ENCODE results near the gene ZNF530.
A peak's percentile ranks its signal among the peaks of the same experiment; 100 is the strongest.

ZNF530 gene

GRCh38 chr19:57613941-57614743 is 14.5 kb downstream of the ZNF530 start, which contains the start of gene ZNF134:
Gene ZNF134, plus strand, starts transcription at chr19:57614242. Its CDS starts 5,227 bp downstream, at chr19:57619469.
- DNase-seq, result peak; percentile 33 to 90 (median 78)

- DNase-seq, result no peak
These were observed 15.7 kb downstream of the ZNF530 start for GRCh38 chr19:57615346-57615745.

GRCh38 chr19:57620673-57621348 is 21.1 kb downstream of the ZNF530 start:
- DNase-seq, result no peak

GRCh38 chr19:57623091-57623490 is 23.4 kb downstream of the ZNF530 start:
- DNase-seq, result no peak

- peak; percentile 47 to 96 (median 86) for DNase-seq
These were observed 33.5 kb downstream of the ZNF530 start, which contains the start of gene ZNF211 for GRCh38 chr19:57632987-57633831. Gene ZNF211, plus strand, starts transcription at chr19:57633168. Its CDS starts 179 bp downstream, at chr19:57633347.

GRCh38 chr19:57633832-57634131 is 34.1 kb downstream of the ZNF530 start:
- DNase-seq, result no peak

GRCh38 chr19:57637379-57637778 is 37.7 kb downstream of the ZNF530 start:
- DNase-seq, result no peak

GRCh38 chr19:57641715-57642234 is 42.1 kb downstream of the ZNF530 start:
- no peak for DNase-seq

GRCh38 chr19:57642396-57643046 is 42.8 kb downstream of the ZNF530 start:
- DNase-seq, result no peak

- no peak for DNase-seq
These were observed 44.0 kb downstream of the ZNF530 start for GRCh38 chr19:57643734-57644133.

- peak in 16 of 56 donors; percentile 1 to 36 (median 3) for DNase-seq
These were observed 48.8 kb downstream of the ZNF530 start for GRCh38 chr19:57648331-57649003.

GRCh38 chr19:57651654-57651996 is 51.9 kb downstream of the ZNF530 start:
- DNase-seq, result no peak

- DNase-seq, result no peak
These were observed 54.0 kb downstream of the ZNF530 start for GRCh38 chr19:57653689-57654088.

GRCh38 chr19:57655443-57655842 is 55.8 kb downstream of the ZNF530 start:
- no peak for DNase-seq

GRCh38 chr19:57656346-57656745 is 56.7 kb downstream of the ZNF530 start:
- DNase-seq, result no peak

All from amygdala (tissue), 56 donors.